AG09319 (cell line): ENCODE data around the gene ZFC3H1.
A peak's percentile ranks its signal among the peaks of the same experiment; 100 is the strongest.

Experiments used
- DNase-seq: peaks from one replicate; pipeline ENCODE4 v3.0.0-alpha.2; 2010; ENCODE audit warnings: low read depth; ENCODE audit errors: extremely low read depth
- TF ChIP-seq, protein P1 (sequence below): IDR thresholded peaks from 2 replicates; pipeline ENCODE4 v1.5.1; 2011; ENCODE audit warnings: low read depth, mild to moderate bottlenecking, inconsistent platforms, low read length, moderate library complexity

The ZFC3H1 gene

DNA sequence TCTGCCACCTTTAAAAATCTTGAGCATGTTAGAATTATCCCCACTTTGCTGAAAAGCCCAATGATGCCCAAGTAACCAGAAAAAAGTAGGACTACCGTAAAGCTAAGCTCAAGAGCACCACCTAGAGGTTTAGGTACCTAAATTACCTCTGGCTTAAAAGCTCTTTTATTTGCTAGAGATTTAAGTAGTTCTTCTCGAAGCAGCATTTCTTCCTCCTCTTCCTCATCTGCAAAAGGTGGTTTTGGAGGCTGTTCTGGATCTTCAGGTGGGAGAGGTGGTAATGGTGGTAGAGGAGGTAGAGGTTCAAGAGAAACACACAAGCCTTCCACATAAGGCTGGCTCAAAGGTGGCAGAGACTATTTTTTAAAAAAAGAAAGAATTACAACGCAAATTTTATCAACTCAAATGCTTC, 26.9 kb downstream of the ZFC3H1 start:
- TF ChIP-seq, protein P1, sequence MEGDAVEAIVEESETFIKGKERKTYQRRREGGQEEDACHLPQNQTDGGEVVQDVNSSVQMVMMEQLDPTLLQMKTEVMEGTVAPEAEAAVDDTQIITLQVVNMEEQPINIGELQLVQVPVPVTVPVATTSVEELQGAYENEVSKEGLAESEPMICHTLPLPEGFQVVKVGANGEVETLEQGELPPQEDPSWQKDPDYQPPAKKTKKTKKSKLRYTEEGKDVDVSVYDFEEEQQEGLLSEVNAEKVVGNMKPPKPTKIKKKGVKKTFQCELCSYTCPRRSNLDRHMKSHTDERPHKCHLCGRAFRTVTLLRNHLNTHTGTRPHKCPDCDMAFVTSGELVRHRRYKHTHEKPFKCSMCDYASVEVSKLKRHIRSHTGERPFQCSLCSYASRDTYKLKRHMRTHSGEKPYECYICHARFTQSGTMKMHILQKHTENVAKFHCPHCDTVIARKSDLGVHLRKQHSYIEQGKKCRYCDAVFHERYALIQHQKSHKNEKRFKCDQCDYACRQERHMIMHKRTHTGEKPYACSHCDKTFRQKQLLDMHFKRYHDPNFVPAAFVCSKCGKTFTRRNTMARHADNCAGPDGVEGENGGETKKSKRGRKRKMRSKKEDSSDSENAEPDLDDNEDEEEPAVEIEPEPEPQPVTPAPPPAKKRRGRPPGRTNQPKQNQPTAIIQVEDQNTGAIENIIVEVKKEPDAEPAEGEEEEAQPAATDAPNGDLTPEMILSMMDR = peak; percentile 74
- peak; percentile 38 for DNase-seq

DNA sequence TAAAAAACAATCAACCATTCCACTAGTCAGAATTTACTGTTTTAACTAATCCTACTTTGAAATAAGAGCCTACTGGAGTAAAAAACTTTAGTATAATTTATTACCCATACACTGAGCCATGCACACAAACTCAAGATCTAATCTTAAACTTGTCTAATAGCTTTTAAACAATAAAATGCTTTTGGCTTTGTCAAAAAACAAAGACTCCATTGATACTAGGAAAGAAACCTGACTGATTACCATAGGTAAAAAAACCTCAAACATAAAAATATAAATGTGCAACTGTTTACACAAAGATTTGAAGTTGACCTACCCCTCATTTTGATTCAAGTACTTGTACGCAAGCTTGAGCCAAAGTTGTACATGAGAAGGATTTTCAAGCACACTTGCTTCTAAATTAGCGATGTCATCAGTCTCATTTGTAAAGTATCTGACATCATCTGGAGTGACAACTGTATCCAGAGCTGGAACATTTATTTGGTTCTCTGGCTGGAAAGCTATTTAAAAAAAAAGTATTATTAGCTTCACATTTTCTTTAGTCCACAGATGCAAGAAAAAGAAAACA, 36.1 kb downstream of the ZFC3H1 start:
- TF ChIP-seq, protein P1 = no peak
- DNase-seq = no peak

DNA sequence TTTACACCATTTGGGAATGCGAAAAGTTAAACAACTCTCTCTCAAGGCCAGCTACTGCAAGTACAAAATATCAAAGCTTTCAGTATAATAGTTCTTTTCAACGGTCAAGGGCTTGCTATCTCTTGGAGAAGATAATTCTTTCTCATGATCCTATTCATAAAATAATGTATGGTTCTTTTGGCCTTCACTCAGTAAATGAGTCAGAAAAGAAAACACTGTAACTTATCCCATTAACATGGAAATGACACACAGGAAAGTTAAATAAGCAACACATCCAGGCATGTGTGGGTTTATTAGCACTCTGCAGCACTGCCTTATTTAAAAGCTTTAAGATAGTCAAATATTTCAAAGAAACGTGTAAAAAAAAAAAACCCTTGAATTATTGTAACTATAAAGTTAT, 36.9 kb downstream of the ZFC3H1 start:
- TF ChIP-seq, protein P1 = no peak
- DNase-seq = no peak

DNA sequence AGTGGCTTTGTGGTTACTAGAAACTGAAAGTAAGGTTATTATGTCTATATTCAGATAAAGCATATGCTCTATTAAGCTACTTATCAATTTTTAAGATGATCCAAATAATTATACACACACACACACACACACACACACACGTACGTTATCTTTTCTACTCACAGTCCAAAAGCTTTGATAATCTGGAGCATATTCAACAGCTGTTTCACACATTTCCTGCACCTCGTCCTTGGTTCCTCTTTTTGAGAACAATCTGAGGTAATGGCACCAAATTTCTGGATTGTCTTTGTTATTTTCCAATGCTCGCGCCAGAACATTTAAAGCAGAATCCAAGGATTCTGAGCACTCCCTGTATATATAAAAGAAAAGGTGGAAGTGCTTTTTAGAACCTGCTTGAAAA, 37.5 kb downstream of the ZFC3H1 start:
- no peak for DNase-seq

DNA sequence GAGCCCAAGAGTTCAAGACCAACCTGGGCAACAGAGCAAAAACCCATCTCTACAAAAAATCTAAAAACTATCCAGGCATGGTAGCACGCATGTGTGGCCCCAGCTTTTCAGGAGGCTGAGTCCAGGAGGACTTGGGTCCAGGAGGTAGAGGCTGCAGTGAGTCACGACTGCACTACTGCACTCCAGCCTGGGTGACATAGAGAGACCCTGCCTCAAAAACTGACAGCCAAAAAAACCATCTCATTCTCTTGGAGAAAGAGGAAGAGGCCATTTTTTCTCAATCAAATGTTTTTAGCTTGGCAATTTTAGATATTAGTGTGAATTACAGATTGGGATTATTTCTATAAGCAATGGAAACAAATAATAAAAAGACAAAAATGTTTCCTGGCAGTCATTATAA, 38.2 kb downstream of the ZFC3H1 start:
- TF ChIP-seq, protein P1 = no peak
- DNase-seq = no peak

More for the DNA sequence above, 37.5 kb downstream of the ZFC3H1 start:
- TF ChIP-seq, protein P1 = no peak

DNA sequence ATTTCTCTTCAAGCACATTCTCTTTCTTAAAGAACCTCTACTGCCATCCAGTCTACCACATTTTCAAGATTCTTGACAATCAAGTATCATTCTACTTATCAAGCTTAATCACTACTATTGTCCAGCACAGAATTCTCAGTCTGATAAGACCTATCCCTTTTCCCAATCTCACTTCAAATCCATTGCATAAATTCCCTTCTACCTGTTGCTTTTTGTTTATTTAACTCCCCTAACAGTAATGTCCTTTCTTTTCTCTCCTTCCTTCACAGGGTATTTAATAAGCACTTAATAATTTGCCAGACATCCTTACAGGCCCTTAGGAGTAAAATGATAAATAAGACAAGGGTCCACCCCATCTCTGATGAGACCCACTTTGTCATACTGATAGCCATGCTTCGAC, 41.7 kb downstream of the ZFC3H1 start:
- TF ChIP-seq, protein P1 = no peak

DNA sequence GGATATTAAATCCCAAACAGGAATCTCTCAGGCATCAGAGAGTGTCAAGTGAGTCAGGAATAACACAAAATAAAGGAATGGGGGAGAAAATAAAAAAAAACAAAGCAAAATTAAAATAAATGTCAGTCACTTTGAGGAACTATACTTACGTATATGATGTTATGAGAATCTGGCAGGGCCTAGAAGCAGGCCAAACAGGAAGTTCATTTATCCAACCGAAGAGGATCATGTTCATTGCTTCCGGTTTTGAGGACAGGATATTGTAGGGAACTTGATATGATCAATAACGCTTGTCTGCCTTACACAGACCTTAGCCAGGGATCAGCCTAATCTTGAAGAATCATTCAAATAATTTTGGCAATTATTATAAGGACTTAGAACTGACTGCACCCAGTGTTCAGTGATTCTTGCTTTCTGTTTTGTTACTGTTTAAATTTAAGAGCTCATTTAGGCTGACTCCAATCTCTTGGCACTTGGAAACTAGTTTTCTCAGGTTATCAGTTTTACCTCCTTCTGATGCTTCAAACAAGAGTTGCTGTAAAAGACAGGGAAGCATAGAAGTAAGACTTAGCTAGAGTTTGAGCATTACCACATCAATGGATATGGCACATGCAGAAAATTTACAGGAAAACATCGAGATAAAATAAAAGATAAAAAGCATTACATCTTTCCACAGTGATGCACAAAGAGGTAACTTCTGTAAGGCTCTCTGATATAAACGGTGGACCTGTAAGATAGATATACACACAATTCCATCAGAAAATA, 53.4 kb downstream of the ZFC3H1 start:
- no peak for DNase-seq
- TF ChIP-seq, protein P1 = no peak

More for the DNA sequence above, 41.7 kb downstream of the ZFC3H1 start:
- no peak for DNase-seq
